IPS-18c (cell line): ENCODE measurements around the gene KL.

Experiments used
- H3K4me3 ChIP-seq: 2 replicates; pipeline ENCODE4 v1.7.0; 2013; ENCODE audit warnings: low read depth, mild to moderate bottlenecking, low read length, moderate library complexity; ENCODE audit not compliant: insufficient read depth
- H3K9me3 ChIP-seq: one replicate; pipeline ENCODE4 v1.6.1; 2013; ENCODE audit warnings: mild to moderate bottlenecking, low read length, moderate library complexity; ENCODE audit not compliant: control insufficient read depth, insufficient read depth

The KL gene

GRCh38 chr13:32997399-32997798 lies 18.8 kb upstream of the KL start:
- no peaks in the 10 kb centered on the region for H3K9me3 ChIP-seq
- H3K4me3 ChIP-seq, result no peak overlapping the region

- Histone ChIP-seq H3K4me3 (no peak overlapping the region), H3K9me3 (no peaks in the 10 kb centered on the region)
Observed at GRCh38 chr13:32998966-32999365, 17.3 kb upstream of the KL start.

GRCh38 chr13:33000365-33000764 lies 15.9 kb upstream of the KL start:
- Histone ChIP-seq H3K4me3 (no peak overlapping the region), H3K9me3 (no peaks in the 10 kb centered on the region)

- H3K4me3 ChIP-seq, result no peak overlapping the region
Observed at GRCh38 chr13:33003458-33004019, 12.7 kb upstream of the KL start.

GRCh38 chr13:33004511-33004910 lies 11.7 kb upstream of the KL start:
- Histone ChIP-seq H3K9me3 (peaks cover 7% of the 10 kb centered on the region), H3K4me3 (no peak overlapping the region)

More at GRCh38 chr13:33003458-33004019, 12.7 kb upstream of the KL start:
- peaks cover 7% of the 10 kb centered on the region for H3K9me3 ChIP-seq

GRCh38 chr13:33006134-33006533 lies 10.1 kb upstream of the KL start:
- Histone ChIP-seq H3K9me3 (peaks cover 7% of the 10 kb centered on the region), H3K4me3 (no peak overlapping the region)

GRCh38 chr13:33006638-33007037 lies 9.6 kb upstream of the KL start:
- H3K4me3 ChIP-seq, result no peak overlapping the region
- peaks cover 7% of the 10 kb centered on the region for H3K9me3 ChIP-seq

GRCh38 chr13:33007237-33007636 lies 9.0 kb upstream of the KL start:
- Histone ChIP-seq H3K9me3 (peaks cover 7% of the 10 kb centered on the region), H3K4me3 (no peak overlapping the region)

- no peak overlapping the region for H3K4me3 ChIP-seq
- H3K9me3 ChIP-seq, result peaks cover 7% of the 10 kb centered on the region
Observed at GRCh38 chr13:33007950-33008349, 8.3 kb upstream of the KL start.

GRCh38 chr13:33008946-33009722 lies 7.1 kb upstream of the KL start:
- no peak overlapping the region for H3K4me3 ChIP-seq
- peaks cover 7% of the 10 kb centered on the region for H3K9me3 ChIP-seq

- H3K4me3 ChIP-seq, result no peak overlapping the region
- peaks cover 7% of the 10 kb centered on the region for H3K9me3 ChIP-seq
Observed at GRCh38 chr13:33011828-33012470, 4.3 kb upstream of the KL start.

GRCh38 chr13:33014291-33014690 lies 1.9 kb upstream of the KL start:
- H3K4me3 ChIP-seq, result no peak overlapping the region
- no peaks in the 10 kb centered on the region for H3K9me3 ChIP-seq

GRCh38 chr13:33015241-33015668 lies 968 bp upstream of the KL start:
- no peak overlapping the region; the same call in 1 of the 2 replicates for H3K4me3 ChIP-seq
- H3K9me3 ChIP-seq, result no peaks in the 10 kb centered on the region

GRCh38 chr13:33015791-33016323 lies 366 bp upstream of the KL start:
- Histone ChIP-seq H3K4me3 (peak overlapping the region; percentile 49; the same call in 1 of the 2 replicates), H3K9me3 (no peaks in the 10 kb centered on the region)

GRCh38 chr13:33017323-33017929 lies 1.2 kb downstream of the KL start:
- no peaks in the 10 kb centered on the region for H3K9me3 ChIP-seq
- H3K4me3 ChIP-seq, result peak overlapping the region; percentile 49

GRCh38 chr13:33018886-33019285 lies 2.7 kb downstream of the KL start:
- no peak overlapping the region for H3K4me3 ChIP-seq
- H3K9me3 ChIP-seq, result no peaks in the 10 kb centered on the region

GRCh38 chr13:33022986-33023385 lies 6.8 kb downstream of the KL start:
- Histone ChIP-seq H3K9me3 (no peaks in the 10 kb centered on the region), H3K4me3 (no peak overlapping the region)
